Right ventricle myocardium superior (tissue), 1 donor: ENCODE results near the gene PTMA. TPM values are rescaled to one million over a fixed set of nuclear protein-coding genes. Genes with fewer than 3 reads are reported as not detected.

ENCODE experiments used
- ATAC-seq: fragments of 200-7000 bp; cut with Tn5 transposase; one replicate; pipeline ENCODE4 v1.9.1; 2020; ENCODE audit warnings: mild to moderate bottlenecking; ENCODE audit not compliant: poor library complexity
- DNase-seq: peaks from one replicate; pipeline ENCODE4 v3.0.0-alpha.2; 2020
- intact Hi-C: fragments of 100-400 bp; cut with DNase I; formaldehyde crosslinking; loops from one replicate; pipeline ENCODE4 v1.11.2; 2022
- total RNA-seq: library from RNA; stranded (reverse); fragmentation: NEBNext Ultra II Directional; extraction: Animal tissue kit (Norgen Biotek cat#: 25700); gene quantifications from one replicate; pipeline ENCODE4 v1.2.1, GENCODE V29; 2021
- donor health status: DM: no; HTN: yes; CAD: no; lungs with severe emphysema.

The PTMA gene
- total RNA-seq, 1 donor from 2014 or later = 195 TPM

DNA sequence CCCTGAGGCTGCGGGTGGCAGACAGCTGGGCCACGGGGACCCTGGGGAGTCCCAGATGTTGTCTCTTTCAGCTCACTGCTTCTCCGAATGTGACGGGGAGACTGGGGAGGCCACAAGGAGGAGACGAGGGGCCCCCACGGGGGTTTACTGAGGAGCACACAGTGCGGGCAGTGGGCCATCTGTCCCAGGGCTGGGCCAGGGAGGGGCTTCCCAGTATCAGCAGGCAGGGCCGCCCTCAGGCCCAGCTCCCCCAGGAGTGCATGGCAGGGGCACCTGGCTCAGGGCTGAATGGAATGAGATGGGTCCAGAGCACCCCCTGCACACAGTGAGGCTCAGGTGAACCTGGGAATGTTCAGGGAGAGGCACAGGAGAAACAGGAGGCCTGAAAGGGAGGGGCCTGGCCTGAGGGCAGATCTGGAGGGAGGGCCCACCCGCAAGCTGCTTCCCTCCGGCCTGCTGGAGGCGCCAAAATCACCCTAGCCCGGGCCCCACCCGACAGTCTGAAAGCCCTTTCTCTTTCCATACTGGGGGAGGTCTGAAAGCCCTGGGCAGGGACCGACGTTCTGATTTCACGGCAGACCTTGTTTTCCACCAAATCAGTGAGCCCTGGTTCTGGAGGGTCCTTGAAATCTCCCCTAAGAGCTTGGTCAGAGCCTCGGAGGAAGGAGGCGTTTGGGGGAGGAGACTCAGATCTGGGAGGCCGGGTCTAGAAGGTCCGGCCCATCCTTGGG is 35.5 kb upstream of the PTMA start:
- intact Hi-C loops = no loop called here
- peak; percentile 16 for ATAC-seq

GRCh38 chr2:231673348-231673770 is 35.0 kb upstream of the PTMA start:
- intact Hi-C loops = no loop called here
- DNase-seq (peak; percentile 74), ATAC-seq (peak; percentile 21)

More for the DNA sequence above, 35.5 kb upstream of the PTMA start:
- no peak for DNase-seq

GRCh38 chr2:231674587-231675338 is 33.6 kb upstream of the PTMA start:
- intact Hi-C loops = loop anchor here (2.0 kb wide), 1 partner anchor 62 kb away; no protein-coding TSS in a partner anchor
- ATAC-seq (peak; percentile 61), DNase-seq (peak; percentile 80)

DNA sequence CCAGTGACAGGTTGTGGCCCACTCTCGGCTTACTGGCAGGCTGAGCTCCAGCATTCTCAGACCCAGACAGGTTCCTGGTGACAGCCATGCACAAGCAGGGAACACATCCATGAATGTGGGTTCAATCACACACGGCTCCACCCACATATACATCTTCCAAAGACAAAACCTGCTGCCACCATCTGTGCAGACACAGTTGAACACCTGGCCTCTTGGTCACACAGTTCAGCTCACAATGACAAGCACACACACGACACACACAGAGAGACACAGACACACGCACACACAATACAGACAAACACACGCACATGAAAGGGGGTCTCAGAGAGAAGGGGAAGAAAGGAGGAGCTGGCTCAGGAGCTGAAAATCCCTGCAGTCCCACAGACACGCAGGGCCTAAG is 32.1 kb upstream of the PTMA start:
- ATAC-seq = no peak
- no peak for DNase-seq
- intact Hi-C loops = no loop called here

DNA sequence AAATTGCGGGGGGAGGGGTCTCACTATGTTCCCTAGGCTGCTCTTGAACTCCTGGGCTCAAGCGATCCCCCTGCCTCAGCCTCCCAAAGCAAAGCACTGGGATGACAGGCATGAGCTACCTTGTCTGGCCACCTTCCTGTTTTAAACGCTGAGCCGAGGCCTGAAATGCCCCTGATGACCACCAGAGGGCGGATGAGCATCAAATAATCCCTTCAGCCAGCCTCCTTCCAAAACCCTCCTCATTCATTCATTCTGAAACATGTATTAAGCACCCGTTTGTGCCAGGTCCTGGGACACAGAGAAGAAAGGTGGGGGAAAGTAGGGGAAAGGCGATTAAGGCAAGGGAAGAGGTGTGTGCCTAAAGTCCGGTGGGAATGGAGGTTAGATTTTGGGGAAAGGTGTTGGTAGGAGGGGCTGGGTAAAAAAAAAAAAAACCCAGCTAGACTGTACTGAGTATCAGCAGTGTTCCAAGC is 30.7 kb upstream of the PTMA start:
- peak; percentile 89 for DNase-seq
- peak; percentile 26 for ATAC-seq
- intact Hi-C loops = no loop called here

GRCh38 chr2:231679908-231680284 is 28.4 kb upstream of the PTMA start:
- intact Hi-C loops = loop anchor here (2.0 kb wide), 1 partner anchor 35 kb away; no protein-coding TSS in a partner anchor
- no peak for DNase-seq
- ATAC-seq = no peak

DNA sequence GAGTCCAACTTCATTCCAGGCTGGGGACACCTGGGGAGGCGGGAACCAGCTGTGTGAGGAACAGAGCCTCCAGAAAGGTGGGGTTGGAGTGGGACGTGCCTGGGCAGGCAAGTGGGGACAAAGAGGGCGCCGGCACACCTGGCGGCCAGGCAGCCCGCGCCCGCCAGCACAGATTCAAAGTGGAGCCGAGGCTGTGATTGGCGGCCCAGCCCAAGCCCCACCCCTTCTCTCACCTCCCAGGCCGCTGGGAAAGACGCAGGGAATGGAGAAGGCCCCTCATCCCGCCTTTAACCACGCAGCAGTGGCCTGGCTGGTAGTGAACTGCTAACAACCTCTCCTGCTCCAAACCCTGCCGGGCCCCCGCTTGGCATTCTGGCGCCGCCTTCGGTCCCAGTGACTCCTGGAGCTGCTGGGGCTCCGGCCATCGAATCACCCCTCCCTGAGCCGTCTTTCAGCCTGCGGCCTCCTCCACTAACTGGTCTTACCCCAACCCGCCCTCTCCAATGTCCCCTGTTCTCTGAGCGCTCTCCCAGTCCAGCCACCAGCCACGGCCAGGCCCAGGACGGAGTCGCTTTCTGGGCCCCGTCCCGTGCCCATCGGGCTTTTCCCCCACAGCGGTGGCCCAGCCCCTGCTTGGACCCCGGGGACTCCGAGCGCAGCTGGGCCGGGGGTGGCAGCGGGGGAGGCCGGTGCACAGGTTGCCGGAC is 27.9 kb upstream of the PTMA start:
- no peak for DNase-seq
- intact Hi-C loops = loop anchor here (2.0 kb wide), 1 partner anchor 34 kb away; no protein-coding TSS in a partner anchor

DNA sequence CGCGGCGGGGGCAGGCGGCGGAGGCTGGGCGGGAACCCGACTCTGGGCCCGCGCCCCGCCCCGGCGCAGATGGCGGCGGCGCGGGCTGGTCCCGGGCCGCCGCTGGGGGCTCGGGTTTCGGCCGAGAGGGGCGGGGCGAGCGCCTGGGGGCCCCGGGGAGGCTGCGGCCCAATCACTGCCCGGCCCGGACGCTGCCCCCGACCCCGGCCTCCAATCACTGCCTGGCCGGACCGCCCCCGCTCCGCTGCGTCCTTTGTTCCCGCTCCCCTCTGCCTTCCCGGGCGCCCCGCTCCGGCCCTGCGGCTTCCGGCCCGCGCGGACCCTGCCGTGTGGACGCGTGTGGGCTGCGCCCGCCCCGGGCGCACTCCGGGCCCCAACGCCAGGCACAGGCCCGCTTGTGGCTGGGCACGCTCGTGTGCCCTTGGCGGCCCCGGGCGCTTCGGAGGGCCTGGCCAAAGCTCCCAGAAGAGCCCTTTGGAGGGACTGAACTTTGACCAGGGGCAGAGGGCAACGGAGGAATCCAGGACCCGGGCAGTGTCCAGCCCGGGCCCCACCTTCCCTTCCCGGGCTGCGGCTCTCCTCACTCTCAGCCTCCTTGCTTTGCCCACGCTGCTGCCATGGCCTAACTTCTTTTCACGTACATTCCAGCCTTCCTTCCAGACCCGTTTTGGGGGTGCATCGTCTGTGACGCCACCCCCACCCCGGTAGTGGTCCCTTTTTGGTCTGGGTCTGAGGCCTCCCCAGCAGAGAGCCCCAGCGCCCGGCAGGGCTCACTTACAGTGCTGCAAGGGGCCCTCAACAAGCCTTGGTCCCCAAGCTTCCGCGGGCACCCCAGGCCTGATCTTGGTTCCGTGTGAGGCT is 27.1 kb upstream of the PTMA start:
- ATAC-seq (peak; percentile 92), DNase-seq (peak; percentile 93)
- intact Hi-C loops = loop anchor here (2.0 kb wide), 1 partner anchor 34 kb away; no protein-coding TSS in a partner anchor

More for the DNA sequence above, 27.9 kb upstream of the PTMA start:
- ATAC-seq = no peak

DNA sequence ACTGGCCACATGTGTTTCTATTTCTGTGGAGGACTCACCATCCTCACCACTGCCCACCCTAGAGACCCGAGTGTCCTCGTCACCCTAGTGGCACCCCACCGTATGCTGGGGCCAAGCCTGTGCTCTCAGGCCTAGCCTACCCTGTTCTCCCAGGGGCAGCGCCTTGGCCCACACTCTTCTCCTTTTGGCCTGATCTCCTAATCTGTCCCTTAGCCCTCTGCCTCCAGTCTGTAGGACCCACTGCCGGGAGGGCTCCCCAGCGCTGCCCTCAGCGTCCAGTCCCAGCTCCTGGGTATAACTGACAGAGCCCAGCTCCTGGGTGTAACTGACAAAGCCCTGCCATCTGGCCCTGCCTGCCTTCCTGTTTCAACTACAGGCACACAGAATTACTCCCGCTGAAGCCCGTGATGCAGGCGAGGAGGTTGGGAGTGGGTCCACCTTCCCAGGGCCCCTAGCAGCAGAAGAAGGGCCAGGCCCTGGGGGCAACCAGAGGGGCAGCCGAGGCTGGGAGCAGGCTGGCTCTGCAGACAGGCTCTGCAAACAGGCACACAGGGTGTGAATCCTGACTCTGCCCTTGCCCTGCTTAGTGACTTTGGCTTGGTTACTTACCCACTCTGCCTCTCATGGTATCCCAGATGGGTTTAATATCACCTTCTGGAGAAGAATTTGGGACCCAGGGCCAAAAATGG is 25.6 kb upstream of the PTMA start:
- DNase-seq = no peak
- intact Hi-C loops = no loop called here

DNA sequence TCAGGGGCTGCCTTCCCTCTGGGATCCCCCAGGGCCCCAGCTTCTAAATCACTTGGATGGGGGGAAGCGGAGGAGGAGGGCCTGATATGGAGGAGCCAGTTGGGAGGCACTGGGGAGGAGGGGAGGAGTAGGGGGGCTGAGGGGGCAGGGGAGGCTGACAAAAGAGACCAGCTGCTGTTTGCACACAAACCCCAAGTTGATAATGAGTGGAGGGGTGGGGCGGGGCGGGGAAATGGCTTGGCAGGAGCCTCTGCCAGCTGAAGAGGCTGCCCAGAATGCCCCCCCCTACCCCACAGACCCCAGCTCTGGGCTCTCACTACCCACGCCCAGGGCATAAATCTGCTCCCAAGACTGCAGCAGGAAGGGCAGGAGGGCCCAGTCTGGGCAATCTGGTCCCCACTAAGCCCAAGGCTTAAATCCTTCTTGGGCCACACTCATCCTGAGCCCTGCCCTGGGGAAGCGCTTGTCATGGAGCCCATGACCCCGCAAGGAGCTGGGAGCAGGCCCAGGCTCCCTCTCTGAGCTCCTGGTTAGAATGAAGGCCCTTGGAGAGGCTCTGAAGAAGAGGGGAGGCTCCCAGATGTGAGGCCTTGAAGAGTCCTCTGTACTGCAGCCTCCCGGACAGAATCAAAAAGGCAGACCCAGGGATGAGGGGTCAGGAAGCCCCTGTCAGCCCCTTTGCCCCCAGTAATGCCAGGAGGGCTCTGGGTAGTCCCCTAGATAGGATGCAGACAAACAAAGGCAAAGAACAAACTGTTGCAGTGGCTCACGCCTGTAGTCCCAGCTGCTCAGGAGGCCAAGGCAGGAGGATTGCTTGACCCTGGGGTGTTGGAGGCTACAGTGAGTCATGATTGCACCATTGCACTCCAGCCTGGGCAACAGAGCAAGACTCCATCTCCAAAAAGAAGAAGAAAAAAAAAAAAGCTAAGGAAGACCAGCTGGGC is 24.8 kb upstream of the PTMA start:
- no peak for ATAC-seq
- DNase-seq = no peak
- intact Hi-C loops = no loop called here

More for the DNA sequence above, 25.6 kb upstream of the PTMA start:
- no peak for ATAC-seq

DNA sequence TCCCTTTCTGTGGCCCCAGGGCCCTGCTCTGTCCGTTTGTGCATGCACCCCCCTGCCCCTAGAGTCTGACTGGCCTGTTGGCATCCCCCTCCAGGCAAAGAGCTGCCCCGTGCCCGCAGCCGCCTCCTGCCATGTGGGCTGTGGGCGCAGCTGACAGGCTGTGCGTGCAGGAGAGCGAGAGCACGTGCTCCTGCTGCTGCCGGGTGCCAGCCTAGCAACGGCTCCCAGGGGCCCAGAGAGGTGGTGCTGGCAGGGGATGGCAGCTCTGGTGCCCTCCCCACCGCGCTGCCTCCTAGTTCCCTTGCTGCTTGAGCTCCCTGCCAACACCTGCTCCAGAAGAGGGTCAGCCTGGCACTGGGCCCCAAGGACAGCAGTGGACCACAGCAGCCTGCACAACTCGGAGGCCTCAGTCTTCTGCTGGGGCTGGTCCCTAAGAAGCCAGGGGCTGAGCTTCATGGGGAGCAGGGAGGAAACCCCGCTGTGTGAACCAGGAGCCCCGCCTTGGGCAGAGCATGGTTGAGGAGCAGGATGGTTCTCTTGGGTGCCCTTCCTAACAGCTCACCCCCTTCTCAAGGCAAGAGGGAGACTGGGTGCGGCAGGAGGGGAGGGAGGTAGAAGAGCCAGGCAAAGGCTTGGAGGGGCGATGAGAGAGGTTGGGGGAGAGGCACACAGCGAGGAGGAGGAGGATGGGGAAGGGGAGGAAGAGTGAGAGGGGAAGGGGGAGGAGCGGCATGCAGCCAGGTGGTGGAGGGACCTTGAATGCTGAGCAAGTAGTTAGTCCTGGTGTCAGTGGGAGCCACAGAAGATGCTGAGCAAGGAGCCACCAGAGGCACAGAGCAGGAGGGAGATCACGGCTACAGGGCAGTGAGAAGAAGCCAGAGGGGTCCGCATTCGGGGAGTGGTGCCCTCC is 23.8 kb upstream of the PTMA start:
- peak; percentile 47 for ATAC-seq
- intact Hi-C loops = no loop called here
- DNase-seq = peak; percentile 70

GRCh38 chr2:231685349-231686191 is 22.8 kb upstream of the PTMA start:
- DNase-seq (no peak), ATAC-seq (no peak)
- intact Hi-C loops = no loop called here

DNA sequence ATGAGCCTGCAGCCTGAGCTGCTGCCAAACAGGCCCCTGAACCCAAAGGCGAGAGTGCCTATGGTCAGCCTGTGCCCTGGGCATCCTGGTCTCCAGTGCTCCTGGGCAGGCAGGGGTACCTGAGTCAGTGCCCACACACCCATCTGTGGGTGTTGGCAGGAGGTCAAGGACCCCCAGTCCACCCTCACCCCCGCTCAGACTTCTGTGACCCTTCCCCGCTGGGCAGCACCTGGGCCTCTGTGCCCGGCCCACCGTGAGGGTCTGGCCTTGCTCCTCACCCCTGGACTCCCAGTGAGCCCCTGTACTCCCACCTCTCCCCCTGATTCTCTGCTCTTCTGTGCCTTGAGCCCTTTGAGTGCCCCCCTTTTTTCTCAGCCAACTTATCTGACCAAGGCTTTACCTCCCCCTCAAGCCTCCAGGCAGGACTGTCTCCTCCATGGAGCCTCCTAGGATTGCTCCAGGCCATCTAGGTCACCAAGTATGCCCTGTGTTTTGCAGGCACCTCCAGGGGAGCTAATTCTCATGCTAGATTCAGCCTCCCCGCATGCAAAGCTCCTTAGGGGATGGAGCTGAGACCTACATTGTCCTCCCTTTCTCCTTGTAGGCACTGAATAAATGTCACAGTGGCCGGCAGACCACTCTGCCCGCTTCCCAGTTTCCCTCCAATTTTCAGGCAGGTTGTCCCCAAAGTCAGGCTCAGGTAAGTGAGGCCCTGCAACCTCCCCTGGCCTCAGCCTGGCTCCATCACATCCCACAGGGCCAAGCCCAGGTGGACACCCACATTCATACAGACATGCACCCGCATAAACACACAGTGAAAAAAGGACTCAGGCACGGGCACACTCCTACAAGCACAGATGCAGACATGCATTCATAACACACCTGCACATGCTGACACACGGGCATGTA is 21.9 kb upstream of the PTMA start:
- intact Hi-C loops = no loop called here
- ATAC-seq = no peak
- DNase-seq = no peak
